Left forelimb (tissue), 1 donor: ENCODE data around the gene CFAP46.

Experiments used
- DNase-seq: peaks from one replicate; pipeline ENCODE4 v3.0.0-alpha.2; 2018; ENCODE audit warnings: low spot score

CFAP46 gene

DNA sequence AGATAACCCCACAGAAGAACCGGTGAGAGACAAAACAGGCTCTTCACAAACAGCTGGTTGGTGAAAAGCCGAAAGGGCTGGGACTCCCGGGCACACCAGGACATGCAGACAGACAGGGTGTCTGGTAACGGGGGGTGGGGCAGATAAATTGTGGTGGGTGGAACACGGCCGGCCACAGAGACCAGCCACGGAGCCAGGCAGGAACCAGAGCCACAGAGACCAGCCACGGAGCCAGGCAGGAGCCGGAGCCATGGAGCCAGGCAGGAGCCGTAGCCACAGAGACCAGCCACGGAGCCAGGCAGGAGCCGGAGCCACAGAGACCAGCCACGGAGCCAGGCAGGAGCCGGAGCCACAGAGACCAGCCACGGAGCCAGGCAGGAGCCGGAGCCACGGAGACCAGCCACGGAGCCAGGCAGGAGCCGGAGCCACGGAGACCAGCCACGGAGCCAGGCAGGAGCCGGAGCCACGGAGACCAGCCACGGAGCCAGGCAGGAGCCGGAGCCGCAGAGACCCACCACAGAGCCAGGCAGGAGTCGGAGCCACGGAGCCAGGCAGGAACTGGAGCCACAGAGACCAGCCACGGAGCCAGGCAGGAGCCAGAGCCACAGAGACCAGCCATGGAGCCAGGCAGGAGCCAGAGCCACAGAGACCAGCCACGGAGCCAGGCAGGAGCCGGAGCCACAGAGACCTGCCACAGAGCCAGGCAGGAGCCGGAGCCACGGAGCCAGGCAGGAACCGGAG is 116.4 kb downstream of the CFAP46 start:
- peak; percentile 23 for DNase-seq

DNA sequence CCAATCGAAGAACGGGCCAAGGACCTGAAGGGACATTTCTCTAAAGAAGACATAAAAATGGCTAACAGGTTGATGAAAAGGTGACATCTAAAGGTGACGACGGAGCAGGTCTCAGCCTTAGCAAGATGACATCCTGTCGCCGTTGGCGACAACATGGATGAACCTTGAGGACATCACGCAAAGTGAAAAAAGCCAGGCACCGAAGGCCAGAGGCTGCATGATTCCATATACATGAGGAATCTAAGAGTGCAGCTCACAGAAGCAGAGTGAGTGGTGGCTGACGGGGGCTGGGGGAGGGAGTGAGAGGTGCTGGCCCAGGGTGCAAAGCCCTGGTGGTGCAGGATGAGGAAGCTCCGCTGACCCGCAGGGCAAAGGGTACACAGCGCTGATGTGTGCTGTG is 122.3 kb downstream of the CFAP46 start:
- peak; percentile 45 for DNase-seq

DNA sequence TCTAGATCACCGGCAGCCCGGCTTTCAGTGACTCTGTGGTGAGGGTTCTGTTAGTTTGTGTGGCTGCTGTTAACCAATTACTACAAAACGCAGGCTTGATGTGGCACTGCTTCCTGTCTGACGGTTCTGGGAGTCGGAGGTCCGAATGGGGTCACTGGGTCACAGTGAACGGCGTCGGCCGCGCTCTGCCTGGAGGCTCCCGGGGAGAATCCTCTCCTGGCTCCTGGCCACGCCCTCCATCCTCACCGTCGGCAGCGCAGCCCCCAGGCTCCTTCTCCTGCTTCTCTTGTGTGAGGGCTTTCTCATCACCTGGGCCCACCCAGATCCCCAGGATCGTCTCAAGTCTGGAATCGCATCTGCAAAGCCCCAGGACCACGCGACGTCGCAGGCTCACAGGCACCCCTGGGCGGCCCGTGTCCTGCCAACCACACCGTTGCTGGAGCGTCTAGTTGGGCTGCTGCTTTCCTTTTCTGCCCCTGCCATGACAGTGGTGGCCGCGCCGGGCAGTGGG is 124.6 kb downstream of the CFAP46 start:
- peak; percentile 49 for DNase-seq

DNA sequence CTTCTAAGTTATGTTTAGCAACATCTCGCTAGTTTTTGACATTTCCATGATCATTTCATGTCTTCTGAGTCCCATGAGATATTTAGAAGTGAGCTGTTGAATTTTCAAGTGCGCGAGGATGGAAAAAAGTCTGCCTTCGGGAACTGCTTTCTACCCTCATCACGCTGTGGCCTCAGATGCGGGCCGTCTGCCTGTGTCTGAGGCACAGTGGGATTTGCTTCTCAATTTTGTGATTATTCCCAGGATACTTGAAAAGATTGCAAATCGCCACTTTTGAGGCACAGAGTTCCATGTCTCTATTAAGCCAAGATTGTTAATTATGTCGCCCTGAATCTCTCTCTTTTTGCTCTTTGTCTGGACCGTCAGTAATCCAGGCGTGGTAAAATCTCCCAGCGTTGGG is 125.7 kb downstream of the CFAP46 start:
- DNase-seq = no peak

DNA sequence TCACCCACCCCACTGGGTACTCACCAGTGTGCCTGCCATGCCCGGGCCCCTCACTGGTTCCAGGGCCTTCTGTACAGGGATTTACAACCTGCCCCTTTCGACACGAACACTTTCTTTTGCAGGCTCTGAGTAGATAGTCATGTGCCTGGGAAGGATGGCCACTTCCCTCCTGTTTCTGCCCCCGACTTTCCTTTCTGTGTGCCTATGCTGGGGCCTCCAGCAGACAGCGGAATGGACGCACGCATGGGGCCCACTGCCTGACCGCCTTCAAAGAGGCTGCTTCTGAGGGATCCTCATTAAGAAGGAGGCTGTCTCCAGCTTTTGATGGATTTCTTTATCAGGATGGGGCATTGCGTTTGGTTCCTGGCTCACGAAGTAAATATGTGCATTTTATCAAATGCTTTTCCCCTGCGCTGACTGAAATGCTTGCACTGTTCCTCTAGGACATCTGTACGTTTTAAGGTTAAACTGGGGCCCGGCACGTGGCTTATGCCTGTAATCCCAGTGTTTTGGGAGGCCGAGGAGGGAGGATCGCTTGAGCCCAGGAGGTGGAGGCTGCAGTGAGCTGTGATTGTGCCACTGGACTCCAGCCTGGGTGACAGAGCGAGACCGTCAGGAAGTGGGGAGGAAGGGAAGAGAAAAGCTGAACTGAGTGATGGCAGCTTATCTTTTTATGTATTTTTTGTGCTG is 127.1 kb downstream of the CFAP46 start:
- no peak for DNase-seq

DNA sequence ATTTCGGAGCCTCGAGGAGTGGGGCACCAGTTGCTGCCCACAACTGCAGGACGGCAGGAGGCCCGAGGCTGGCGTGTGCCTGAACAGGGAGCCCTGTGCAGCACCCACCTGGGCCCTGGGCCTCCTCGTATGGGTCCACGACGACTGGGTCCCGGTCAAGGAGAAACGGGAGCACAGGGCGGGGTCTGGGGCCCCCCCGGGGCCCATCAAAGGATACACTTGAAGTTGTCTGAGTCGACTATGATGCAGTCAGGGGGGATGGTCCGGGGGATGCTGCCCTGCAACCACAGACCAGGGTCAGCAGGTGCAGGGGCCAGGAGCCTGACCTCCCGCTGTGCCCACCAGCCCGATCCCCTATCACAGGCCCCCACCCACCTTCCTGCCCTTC is 127.9 kb downstream of the CFAP46 start:
- DNase-seq = no peak

DNA sequence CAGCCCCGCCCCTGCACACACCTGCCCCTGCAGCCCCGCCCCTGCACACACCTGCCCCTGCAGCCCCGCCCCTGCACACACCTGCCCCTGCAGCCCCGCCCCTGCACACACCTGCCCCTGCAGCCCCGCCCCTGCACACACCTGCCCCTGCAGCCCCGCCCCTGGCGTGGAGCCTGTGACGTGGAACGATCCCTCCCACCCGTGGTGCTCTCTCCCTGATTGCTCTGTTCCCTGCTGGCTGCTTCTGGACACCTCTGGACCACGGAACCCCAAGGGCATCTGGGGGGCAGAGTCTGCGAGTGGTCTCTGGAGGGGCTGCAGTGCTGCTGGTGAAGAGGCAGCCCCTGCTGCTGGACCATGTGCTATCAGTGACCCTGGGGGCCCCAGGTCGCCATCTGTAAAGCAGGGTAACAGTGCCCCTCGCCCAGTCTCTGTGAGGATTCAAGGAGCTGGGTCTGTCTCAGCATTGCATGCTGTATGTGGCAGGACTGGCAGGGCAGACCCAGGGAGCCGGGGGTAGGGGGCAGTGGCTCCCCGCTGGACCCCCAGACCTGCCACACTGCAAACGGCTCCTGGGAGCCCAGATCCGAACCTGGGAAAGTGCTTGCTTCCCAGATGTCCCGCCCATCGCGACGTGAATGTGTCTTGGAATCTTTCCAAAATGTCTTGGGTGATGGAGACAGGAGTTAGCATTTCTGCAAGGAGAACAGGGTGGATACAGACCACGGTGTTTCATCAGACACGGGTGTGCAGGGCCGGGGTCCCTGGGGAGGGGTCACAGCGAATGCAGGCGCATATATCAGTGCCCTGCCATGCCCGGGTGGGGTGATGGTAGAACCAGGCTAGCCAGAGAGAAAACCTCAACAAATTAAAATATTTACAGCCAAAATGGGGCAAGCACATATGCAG is 128.6 kb downstream of the CFAP46 start:
- DNase-seq = no peak

DNA sequence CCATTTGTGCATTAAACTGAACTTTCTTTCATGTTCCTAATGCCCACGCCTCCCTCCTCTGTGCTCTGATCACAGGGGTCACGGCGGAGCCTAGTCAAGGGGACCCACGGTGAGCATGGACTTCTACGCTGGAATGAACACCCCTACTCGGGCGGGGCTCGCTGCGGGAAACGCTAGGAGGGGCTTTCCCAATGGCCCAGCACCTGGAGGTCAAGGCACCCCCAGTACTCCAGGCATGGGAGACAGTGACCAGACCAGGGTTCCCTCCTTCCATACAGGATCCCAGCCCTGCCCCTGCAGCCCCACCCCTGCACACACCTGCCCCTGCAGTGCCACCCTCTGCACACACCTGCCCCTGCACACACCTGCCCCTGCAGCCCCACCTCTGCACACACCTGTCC is 129.4 kb downstream of the CFAP46 start:
- no peak for DNase-seq

DNA sequence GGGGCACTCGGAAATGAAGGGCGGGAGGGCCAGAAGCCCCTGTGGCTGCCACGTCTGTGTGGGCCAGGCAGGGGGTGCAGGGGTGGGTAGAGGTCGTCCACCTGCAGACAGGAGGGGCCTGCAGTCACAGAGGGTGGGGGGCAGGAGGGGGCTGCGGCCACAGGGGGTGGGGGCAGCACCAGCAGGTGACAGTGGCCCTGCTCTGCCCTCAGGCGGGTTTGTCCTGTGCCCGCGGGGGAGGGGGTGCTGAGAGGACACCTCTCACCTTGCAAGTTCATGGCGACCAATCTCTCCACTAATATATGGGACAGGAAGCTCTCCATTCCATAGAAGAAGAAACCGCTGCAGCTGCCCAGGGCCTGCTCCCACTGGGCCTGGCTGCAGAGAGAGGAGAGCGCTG is 129.8 kb downstream of the CFAP46 start:
- peak; percentile 54 for DNase-seq

DNA sequence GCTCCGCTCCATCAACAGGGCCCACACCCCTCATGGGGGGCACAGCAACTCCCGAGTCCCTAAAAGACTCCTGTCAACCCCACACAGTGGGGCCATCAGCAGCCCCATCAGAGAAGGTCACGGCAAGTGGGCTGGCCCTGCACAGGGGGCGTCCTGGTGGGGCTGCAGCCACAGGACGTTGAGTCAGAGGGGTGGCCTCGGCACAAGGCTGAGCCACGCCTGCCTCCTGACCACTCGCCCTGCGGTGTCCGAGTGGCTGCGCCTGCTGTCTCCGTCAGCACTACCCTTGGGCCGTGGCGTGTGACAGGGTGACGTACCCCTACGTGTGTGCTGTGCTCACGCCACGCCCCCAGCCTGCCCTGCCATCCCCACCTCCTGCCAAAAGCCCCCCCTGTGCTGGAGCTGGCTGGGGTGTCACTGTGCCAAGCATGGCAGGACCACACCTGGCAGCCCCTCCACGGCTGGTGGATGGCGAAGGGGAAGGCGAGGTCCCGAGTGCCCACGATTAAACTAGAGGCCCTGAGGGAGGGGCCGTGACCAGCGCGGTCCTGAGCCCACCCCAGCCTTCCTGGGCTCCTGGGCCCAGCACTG is 130.4 kb downstream of the CFAP46 start:
- DNase-seq = peak; percentile 63

DNA sequence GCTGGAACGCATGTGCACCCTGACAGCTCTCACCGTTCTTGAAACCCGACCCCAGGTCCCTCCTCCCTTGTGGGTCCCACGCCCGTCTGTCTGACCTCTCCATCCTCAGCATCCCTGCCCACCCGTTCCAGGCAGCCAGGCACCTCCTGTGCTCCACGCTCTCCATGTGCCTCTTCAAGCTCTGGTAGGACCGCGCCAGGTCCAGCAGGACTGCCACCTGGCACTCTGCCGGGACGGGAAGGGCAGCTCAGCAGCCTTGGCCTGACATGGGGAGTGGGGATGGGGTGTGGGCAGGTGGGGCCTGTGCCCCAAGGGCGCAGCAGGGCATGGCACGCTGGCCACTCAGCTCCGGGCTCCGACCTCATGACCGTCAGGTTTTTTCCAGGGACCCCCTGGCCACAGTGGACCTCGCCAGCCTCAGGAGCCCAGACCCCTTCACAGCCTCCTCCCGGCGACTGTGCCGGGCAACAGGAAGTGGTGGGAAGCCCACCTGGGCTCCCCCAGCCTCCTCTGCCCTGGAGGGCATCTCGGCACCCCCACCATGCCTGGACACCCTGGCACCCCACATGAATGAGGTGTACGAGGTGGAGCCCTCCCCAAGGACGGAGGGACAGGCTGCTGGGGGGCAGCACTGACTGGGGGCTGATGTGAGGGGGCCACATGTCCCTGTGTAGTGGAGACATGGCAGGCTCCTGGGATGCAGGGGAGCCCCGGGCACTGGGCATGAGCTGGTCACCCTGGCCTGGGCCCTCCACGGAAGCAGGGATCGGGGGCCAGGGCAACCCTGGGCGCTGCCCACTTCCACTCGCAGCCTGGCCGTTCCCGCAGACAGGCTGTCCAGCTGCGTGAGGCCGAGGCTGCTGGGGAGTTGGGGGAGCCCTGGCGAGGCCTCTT is 131.3 kb downstream of the CFAP46 start:
- DNase-seq = peak; percentile 48

DNA sequence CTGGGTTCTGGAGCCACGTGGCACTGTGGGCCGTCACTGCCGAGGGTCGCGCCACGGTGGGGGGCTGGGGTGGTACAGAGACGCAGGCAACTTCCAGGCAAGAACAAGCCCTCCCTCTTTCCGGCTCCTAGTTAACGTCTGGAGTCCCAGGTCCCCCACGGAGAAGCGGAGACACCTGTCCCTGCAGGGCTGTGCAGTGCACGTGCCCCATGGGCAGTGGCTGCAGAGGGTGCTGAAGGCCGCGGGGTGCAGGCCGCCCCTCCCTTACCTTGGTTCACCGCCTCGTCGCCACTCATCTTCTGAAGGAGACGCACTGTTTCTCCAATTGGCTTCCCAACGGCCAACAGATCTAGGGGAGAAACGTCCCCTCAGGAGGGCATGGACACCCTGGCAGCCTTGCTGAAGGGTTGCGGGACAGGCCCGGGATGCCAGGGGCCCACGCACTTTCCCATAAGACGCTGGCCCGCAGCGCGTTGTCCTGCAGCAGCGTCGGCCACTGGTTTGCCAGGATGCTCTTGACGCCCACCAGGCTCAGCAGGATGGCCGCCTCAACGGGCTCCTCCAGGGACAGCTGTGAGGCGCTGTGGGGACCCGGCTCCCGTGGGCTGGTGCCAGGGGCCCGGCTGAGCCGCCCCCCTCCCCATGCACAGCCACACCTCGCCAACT is 132.1 kb downstream of the CFAP46 start:
- peak; percentile 60 for DNase-seq

DNA sequence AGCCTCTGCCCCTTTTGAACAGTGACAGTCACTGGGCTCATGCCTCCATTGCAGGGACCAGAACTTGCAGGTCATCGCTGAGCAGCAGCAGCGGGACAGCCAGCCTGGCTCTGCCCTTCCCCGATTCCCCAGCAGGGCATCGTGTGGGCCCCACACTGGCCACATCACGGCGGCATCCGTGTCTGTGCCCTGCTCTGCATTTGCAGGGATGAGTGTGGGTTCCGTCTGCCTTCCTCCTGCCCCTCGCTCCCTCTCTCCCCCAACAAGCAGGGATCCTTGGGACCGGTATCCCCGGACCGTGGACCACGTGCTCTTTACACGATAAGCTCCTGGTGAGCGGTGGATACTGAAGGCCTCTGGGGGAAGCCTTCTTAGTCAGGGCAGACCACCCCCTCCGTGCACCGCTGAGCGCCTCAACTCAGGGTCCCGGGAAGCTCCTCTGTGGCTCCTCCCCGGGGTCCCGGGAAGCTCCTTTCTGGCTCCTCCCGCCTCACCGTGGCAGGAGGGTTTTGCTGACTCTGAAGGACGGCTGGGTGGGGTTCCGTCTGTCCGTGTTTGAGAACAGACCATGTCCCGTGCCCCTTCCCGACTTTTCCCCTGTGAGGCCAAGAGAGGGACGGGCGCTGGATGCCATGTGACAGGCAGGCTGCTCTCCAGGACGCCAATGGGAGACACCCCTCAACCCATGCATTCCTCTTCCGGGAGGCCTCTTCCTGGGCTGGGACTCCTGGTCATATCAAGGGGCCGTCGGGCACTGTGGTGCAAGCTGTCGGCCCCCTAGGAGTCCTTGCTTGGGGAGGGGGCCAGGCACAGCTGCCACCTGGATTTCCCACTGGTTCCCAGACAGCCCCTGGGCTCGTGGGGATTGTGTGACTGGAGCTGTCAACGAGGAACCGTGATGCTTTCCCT is 132.9 kb downstream of the CFAP46 start:
- peak; percentile 63 for DNase-seq

DNA sequence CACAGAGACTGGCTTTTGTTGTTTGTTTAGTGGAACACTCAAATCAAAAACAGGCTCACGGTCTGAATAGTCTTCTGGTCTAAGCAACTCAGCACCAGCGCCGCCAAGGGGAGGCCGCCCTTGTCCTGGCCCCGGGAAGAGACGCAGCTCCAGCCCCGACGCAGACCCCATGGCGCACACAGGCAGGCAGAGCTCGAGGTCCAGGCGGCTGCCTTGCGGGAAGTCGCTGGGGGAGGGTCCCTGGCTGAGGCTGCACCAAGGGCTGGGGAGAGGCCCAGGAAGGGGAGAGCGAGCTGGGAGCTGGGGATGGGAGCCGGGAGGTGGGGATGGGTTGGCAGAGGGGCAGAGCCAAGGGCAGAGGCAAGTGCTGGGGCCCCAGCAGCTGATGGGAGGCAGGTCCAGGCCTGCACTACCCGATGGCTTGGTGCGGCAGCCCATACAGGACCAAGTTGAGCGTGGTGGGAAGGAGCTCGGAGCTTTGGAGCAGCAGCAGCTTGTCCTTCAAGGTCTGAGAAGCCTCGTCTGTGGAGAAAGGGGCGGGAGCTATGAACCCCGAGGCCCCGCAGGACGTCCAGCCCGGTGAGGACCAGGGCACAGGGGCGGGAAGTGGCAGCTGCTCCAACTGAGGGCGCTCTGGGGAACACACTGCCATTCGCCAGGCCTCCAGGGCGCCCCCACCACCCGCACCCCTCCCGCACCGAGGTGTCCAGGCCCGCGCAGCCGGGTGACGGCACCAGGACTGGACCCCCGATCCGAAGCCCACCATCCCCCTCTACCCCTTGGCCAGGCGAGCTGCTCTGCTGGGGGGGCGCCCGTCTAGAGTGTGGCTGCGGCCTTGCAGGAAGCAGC is 133.8 kb downstream of the CFAP46 start:
- peak; percentile 63 for DNase-seq

DNA sequence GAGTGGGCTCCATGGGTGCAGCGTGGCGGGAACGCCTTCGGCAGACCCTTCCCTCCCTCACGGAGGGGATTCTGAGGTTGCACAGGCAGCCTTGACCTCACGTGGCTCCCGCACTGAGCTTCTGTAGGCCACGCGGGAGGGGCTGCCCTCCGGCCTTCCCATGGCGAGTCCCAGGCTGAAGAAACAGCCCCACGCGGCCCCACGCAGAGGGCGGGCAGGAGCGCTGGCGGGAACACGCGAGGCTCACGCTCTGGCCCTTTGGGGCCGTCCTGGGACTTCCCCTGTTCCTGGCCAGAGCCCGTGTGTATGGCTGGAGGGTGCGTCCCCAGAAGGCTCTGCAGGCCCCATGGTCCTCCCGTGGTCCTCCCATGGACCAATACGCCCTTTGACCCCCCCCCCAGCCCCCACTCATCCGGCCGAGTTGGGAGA is 134.7 kb downstream of the CFAP46 start:
- DNase-seq = peak; percentile 34

DNA sequence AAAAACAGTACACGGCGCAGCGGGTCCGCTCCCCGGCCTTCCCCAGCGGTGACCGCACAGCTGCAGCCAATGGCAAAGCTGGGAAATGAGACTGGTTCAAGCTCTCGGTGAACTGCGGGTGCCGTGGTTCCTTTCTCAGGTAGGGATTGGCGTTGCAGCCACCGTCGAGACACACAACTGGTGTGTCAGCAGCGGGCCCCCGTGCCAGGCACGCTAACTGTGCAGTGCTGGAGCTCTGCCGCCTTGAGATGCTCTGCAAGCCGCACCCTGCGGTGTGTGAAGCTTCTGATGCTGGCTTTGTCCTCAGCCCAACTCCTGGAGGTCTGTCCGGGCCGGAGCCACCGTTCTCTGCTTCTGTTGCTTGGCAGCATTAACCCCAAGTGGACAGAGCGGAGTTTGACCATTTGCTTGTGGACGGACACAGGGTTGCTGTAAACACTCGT is 135.8 kb downstream of the CFAP46 start:
- peak; percentile 53 for DNase-seq

DNA sequence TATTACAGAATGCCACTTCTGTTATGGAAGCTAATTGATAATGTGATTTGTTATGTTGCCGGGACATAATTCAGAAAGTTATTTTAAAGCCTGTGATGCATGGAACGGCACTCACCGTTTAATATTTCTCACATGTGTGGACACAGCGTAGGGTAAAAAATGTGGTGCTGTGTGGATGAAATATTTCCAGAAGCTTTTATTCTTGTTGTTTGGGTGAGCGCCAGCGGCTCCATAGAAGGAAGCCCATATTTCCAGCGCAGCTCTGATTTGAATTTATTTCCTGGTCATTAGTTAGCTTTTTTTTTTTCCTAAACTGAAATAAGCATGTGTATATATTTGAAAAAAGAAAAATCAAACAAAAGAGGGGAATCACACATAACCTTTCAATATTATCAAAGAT is 136.3 kb downstream of the CFAP46 start:
- peak; percentile 40 for DNase-seq

DNA sequence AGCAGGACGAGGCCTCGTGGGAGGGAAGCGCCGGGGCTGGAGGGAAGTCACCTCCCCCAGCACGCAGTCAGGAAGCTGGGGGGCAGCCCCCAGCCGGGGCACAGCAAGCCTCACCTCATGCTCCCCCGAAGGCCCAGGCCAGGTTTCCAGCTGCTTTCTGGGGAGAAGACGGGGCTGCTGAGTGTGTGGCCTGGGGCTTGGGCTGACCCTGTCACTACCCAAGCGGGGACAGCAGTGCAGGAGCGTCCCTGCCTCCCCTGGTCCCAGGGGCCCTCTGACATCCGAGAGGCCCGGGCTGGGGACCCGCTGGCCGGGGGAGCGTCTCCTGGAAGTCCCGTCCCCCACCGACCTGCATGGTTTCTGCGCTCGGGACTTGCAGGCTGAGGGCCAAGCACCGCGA is 136.8 kb downstream of the CFAP46 start:
- DNase-seq = no peak
